MCF 10A (cell line): ENCODE results near the gene ESAM. TPM values are rescaled to one million over a fixed set of nuclear protein-coding genes. Genes with fewer than 3 reads are reported as not detected.

Experiments used
- BruUV-seq: library from RNA; stranded (reverse); fragments of 400-500 nt; replicated peaks from 2 replicates; lab custom pipeline; 2021; lab: Mats Ljungman, UMichigan
- CTCF ChIA-PET: fragments of 300-600 bp; sonication (Branson Sonifier 250); formaldehyde crosslinking; extraction: SDS; loops from one replicate; lab custom pipeline; 2021; ENCODE audit warnings: antibody characterized with exemption, inconsistent platforms; lab: Yijun Ruan, JAX
- POLR2A ChIA-PET: fragments of 300-600, 350-650 bp; sonication (Branson Sonifier 250); formaldehyde crosslinking; extraction: SDS; loops from one replicate; lab custom pipeline; 2020; ENCODE audit warnings: antibody characterized with exemption, inconsistent platforms; lab: Yijun Ruan, JAX
- DNase-seq: peaks from one replicate; pipeline ENCODE4 v3.0.0-alpha.2; 2018; ENCODE audit not compliant: unreplicated experiment
- H3K27ac Mint-ChIP-seq: one replicate; pipeline ENCODE4 v1.8.0; 2022; ENCODE audit warnings: mild to moderate bottlenecking, low read depth, mixed read lengths; ENCODE audit not compliant: unreplicated experiment
- H3K27me3 Mint-ChIP-seq: one replicate; pipeline ENCODE4 v1.8.0; 2022; ENCODE audit warnings: mixed read lengths; ENCODE audit not compliant: insufficient read depth, unreplicated experiment
- H3K36me3 Mint-ChIP-seq: one replicate; pipeline ENCODE4 v1.8.0; 2022; ENCODE audit warnings: mild to moderate bottlenecking, moderate library complexity, mixed read lengths; ENCODE audit not compliant: insufficient read depth, unreplicated experiment
- H3K4me1 Mint-ChIP-seq: one replicate; pipeline ENCODE4 v1.8.0; 2022; ENCODE audit warnings: mixed read lengths; ENCODE audit not compliant: insufficient read depth, unreplicated experiment
- H3K4me3 Mint-ChIP-seq: one replicate; pipeline ENCODE4 v1.8.0; 2022; ENCODE audit warnings: mild to moderate bottlenecking, moderate library complexity, mixed read lengths; ENCODE audit not compliant: unreplicated experiment
- H3K9me3 Mint-ChIP-seq: one replicate; pipeline ENCODE4 v1.8.0; 2022; ENCODE audit warnings: mixed read lengths; ENCODE audit not compliant: unreplicated experiment
- CTCF ChIP-seq: fragments of 200-600 bp; IDR thresholded peaks from one replicate; pipeline ENCODE4 v1.8.0; 2022; ENCODE audit warnings: antibody characterized with exemption, mild to moderate bottlenecking; ENCODE audit not compliant: unreplicated experiment
- intact Hi-C: fragments of 100-400 bp; cut with micrococcal nuclease; formaldehyde crosslinking; loops from 2 replicates; pipeline ENCODE4 v1.14.1; 2022
- total RNA-seq: library from RNA; stranded (reverse); gene quantifications from 2 replicates; pipeline ENCODE4 v1.2.3, GENCODE V29; 2022

Gene ESAM
- total RNA-seq, 1 experiment from 2014 or later, result 0.19 TPM

- POLR2A ChIA-PET, result interaction anchor here (0.6 to 1.9 kb wide), 3 partner anchors 38 to 97 kb away, joined by 3 to 8 read pairs (median 5); partner anchors contain the start of gene MSANTD2
- TF ChIP-seq CTCF, result no peak
- H3K4me3 Mint-ChIP-seq, result peak overlapping the region; percentile 62
- DNase-seq, result no peak
- no TSS peak for BruUV-seq
- no peaks in the 10 kb centered on the region for H3K9me3 Mint-ChIP-seq
- no peaks in the 10 kb centered on the region for H3K27me3 Mint-ChIP-seq
- no peak overlapping the region for H3K27ac Mint-ChIP-seq
- CTCF ChIA-PET, result interaction anchor here (0.7 to 6.1 kb wide), 28 partner anchors 10 to 131 kb away, joined by 3 to 112 read pairs (median 7); partner anchors contain the start of genes MSANTD2, NRGN, SIAE and SPA17
- H3K4me1 Mint-ChIP-seq, result peaks cover 5% of the 10 kb centered on the region
- H3K36me3 Mint-ChIP-seq, result no peaks in the 10 kb centered on the region
- intact Hi-C loops, result loop anchor here (1.0 to 2.0 kb wide), 5 partner anchors 30 to 118 kb away; partner anchors contain the start of genes SIAE and SPA17
Measured at GRCh38 chr11:124762624-124763155, 600 bp upstream of the ESAM start.

GRCh38 chr11:124761301-124762104, 587 bp downstream of the ESAM start:
- H3K27me3 Mint-ChIP-seq, result no peaks in the 10 kb centered on the region
- H3K27ac Mint-ChIP-seq, result no peak overlapping the region
- H3K4me3 Mint-ChIP-seq, result no peak overlapping the region
- H3K4me1 Mint-ChIP-seq, result peaks cover 5% of the 10 kb centered on the region
- no peaks in the 10 kb centered on the region for H3K36me3 Mint-ChIP-seq
- intact Hi-C loops, result loop anchor here (2.0 kb wide), 1 partner anchor 31 kb away; no protein-coding TSS in a partner anchor
- DNase-seq, result no peak
- H3K9me3 Mint-ChIP-seq, result no peaks in the 10 kb centered on the region
- no TSS peak for BruUV-seq
- POLR2A ChIA-PET, result interaction anchor here (0.6 to 1.9 kb wide), 2 partner anchors 39 to 137 kb away, joined by 3 to 8 read pairs; partner anchors contain the start of gene MSANTD2
- no peak for TF ChIP-seq CTCF
- CTCF ChIA-PET, result interaction anchor here (0.6 to 6.1 kb wide), 18 partner anchors 10 to 1410 kb away, joined by 3 to 112 read pairs (median 4); partner anchors contain the start of genes MSANTD2, SIAE and SPA17

GRCh38 chr11:124760806-124761205, 1.3 kb downstream of the ESAM start:
- ChIA-PET POLR2A (no interaction called here), CTCF (interaction anchor here (0.5 to 4.6 kb wide), 13 partner anchors 9 to 116 kb away, joined by 3 to 72 read pairs (median 4); no protein-coding TSS in a partner anchor)
- Mint-ChIP-seq H3K4me1 (peaks cover 5% of the 10 kb centered on the region), H3K27ac (no peak overlapping the region), H3K27me3 (no peaks in the 10 kb centered on the region), H3K4me3 (no peak overlapping the region), H3K9me3 (no peaks in the 10 kb centered on the region), H3K36me3 (no peaks in the 10 kb centered on the region)
- BruUV-seq, result no TSS peak
- no peak for TF ChIP-seq CTCF
- no peak for DNase-seq
- intact Hi-C loops, result no loop called here

- H3K27ac Mint-ChIP-seq, result no peak overlapping the region
- H3K9me3 Mint-ChIP-seq, result no peaks in the 10 kb centered on the region
- no peak overlapping the region for H3K4me3 Mint-ChIP-seq
- no peak for TF ChIP-seq CTCF
- no TSS peak for BruUV-seq
- H3K4me1 Mint-ChIP-seq, result peaks cover 5% of the 10 kb centered on the region
- POLR2A ChIA-PET, result no interaction called here
- intact Hi-C loops, result no loop called here
- no peaks in the 10 kb centered on the region for H3K36me3 Mint-ChIP-seq
- CTCF ChIA-PET, result interaction anchor here (0.6 to 4.6 kb wide), 8 partner anchors 14 to 95 kb away, joined by 3 to 72 read pairs (median 5); no protein-coding TSS in a partner anchor
- no peaks in the 10 kb centered on the region for H3K27me3 Mint-ChIP-seq
- DNase-seq, result no peak
Measured at GRCh38 chr11:124760205-124760652, 1.9 kb downstream of the ESAM start.
